B cell (primary cell): ENCODE data around the gene SIX5. TPM values are rescaled to one million over a fixed set of nuclear protein-coding genes. Genes with fewer than 3 reads are reported as not detected.
A peak's percentile ranks its signal among the peaks of the same experiment; 100 is the strongest.

Source experiments
- ATAC-seq: fragments of 200-7000 bp; cut with Tn5 transposase; one replicate; pipeline ENCODE4 v1.10.0; 2021; ENCODE audit warnings: low read depth, mild to moderate bottlenecking, moderate number of reproducible peaks, moderate library complexity
- CTCF ChIA-PET: fragments of 350-600 bp; sonication (Branson Sonifier 250); formaldehyde crosslinking; loops from one replicate; lab custom pipeline; 2021; ENCODE audit warnings: antibody characterized with exemption, inconsistent platforms; lab: Charles Lee
- POLR2A ChIA-PET: fragments of 350-600 bp; sonication (Branson Sonifier 250); formaldehyde crosslinking; loops from one replicate; lab custom pipeline; 2021; ENCODE audit warnings: antibody characterized with exemption; lab: Charles Lee
- DNase-seq: peaks from one replicate; pipeline ENCODE4 v3.0.0; 2013
- H2AFZ ChIP-seq: 2 replicates; pipeline ENCODE4 v1.6.1; 2012; ENCODE audit warnings: mild to moderate bottlenecking, low read depth, low read length; ENCODE audit not compliant: insufficient read depth, poor library complexity, severe bottlenecking
- H3K27ac ChIP-seq, 2 donors: 1 replicate in 1 of 2; 2 replicates in 1 of 2; pipeline ENCODE4 v1.5.1; 2012 to 2013; ENCODE audit warnings: low read length in 2 of 2, mild to moderate bottlenecking in 2 of 2, moderate library complexity in 1 of 2
- H3K27me3 ChIP-seq, 4 experiments: fragments of 200-600 bp in 1 of 4; sonication (generic) in 1 of 4; replicated peaks in 1 of 4; 1 replicate in 2 of 4; 2 replicates in 2 of 4; pipeline versions ENCODE4 v1.6.1 to v1.7.0; 2013 to 2016; ENCODE audit warnings: low read length in 3 of 4, mild to moderate bottlenecking in 2 of 4, mixed read lengths in 1 of 4, moderate library complexity in 1 of 4; ENCODE audit not compliant: insufficient read depth in 4 of 4, control insufficient read depth in 3 of 4; ENCODE audit errors: control extremely low read depth in 1 of 4
- H3K36me3 ChIP-seq, 2 experiments: replicated peaks in 1 of 2; 1 replicate in 1 of 2; 2 replicates in 1 of 2; pipeline versions ENCODE4 v1.6.1 to v1.7.1; 2013; ENCODE audit warnings: low read length in 1 of 2; ENCODE audit not compliant: insufficient read depth in 2 of 2, control insufficient read depth in 1 of 2; ENCODE audit errors: control extremely low read depth in 1 of 2, extremely low read depth in 1 of 2
- H3K4me1 ChIP-seq, 2 donors: fragments of 200-600 bp in 1 of 2; sonication (generic) in 1 of 2; 1 replicate in 1 of 2; 2 replicates in 1 of 2; pipeline versions ENCODE4 v1.5.1 to v1.6.1; 2013 to 2017; ENCODE audit warnings: low read length in 2 of 2; ENCODE audit not compliant: control insufficient read depth in 2 of 2, insufficient read depth in 2 of 2
- H3K4me2 ChIP-seq: replicated peaks from 2 replicates; pipeline ENCODE3; 2012; ENCODE audit warnings: mild to moderate bottlenecking, low read depth, low read length; ENCODE audit not compliant: poor library complexity, severe bottlenecking
- H3K4me3 ChIP-seq, 5 experiments: fragments of 200-600 bp in 1 of 5; sonication (generic) in 1 of 5; 1 replicate in 3 of 5; 2 replicates in 2 of 5; pipeline versions ENCODE4 v1.5.1 to v1.7.0; 2011 to 2016; ENCODE audit warnings: low read length in 4 of 5, mild to moderate bottlenecking in 4 of 5, low read depth in 2 of 5, control low read depth in 1 of 5, moderate library complexity in 1 of 5; ENCODE audit not compliant: insufficient read depth in 1 of 5; ENCODE audit errors: control extremely low read depth in 1 of 5, extremely low read depth in 1 of 5
- H3K79me2 ChIP-seq: fragments of 200-600 bp; sonication (generic); one replicate; pipeline ENCODE4 v1.6.0; 2016; ENCODE audit warnings: low read length; ENCODE audit not compliant: control insufficient read depth, insufficient read depth
- H3K9ac ChIP-seq: fragments of 200-600 bp; sonication (generic); 2 replicates; pipeline ENCODE4 v1.6.1; 2017; ENCODE audit warnings: mild to moderate bottlenecking, low read length, moderate library complexity
- H3K9me3 ChIP-seq, 3 donors: one replicate each; pipeline versions ENCODE4 v1.6.1 to v1.7.1; 2013; ENCODE audit warnings: low read length in 2 of 3; ENCODE audit not compliant: control insufficient read depth in 2 of 3, insufficient read depth in 1 of 3; ENCODE audit errors: control extremely low read depth in 1 of 3
- H4K20me1 ChIP-seq: 2 replicates; pipeline ENCODE4 v1.6.0; 2012; ENCODE audit warnings: mild to moderate bottlenecking, low read length; ENCODE audit not compliant: insufficient read depth, control insufficient read depth, poor library complexity, severe bottlenecking
- H3K27ac Mint-ChIP-seq: one replicate; pipeline ENCODE4 v1.8.0; 2021; ENCODE audit warnings: mixed read lengths
- H3K27me3 Mint-ChIP-seq: one replicate; pipeline ENCODE4 v1.8.0; 2021; ENCODE audit warnings: mixed read lengths
- H3K4me1 Mint-ChIP-seq: one replicate; pipeline ENCODE4 v1.8.0; 2021; ENCODE audit warnings: mixed read lengths
- H3K4me3 Mint-ChIP-seq: one replicate; pipeline ENCODE4 v1.8.0; 2021; ENCODE audit warnings: mixed read lengths
- H3K9me3 Mint-ChIP-seq: one replicate; pipeline ENCODE4 v1.8.0; 2022; ENCODE audit warnings: mixed read lengths; ENCODE audit not compliant: insufficient read depth
- CTCF ChIP-seq: fragments of 200-600 bp; IDR thresholded peaks from one replicate; pipeline ENCODE4 v1.8.0; 2022; ENCODE audit warnings: antibody characterized with exemption, mild to moderate bottlenecking
- EZH2 ChIP-seq: IDR thresholded peaks from 2 replicates; pipeline ENCODE4 v1.6.1; 2012; ENCODE audit warnings: borderline replicate concordance, low read depth, mild to moderate bottlenecking, moderate library complexity, low read length; ENCODE audit not compliant: insufficient read depth, poor library complexity, severe bottlenecking
- WGBS: methylation state at CpG from one replicate; pipeline ENCODE4 v1.1.5; 2013; ENCODE audit warnings: missing lambda C conversion rate; ENCODE audit not compliant: insufficient coverage; 5-methylcytosine and 5-hydroxymethylcytosine counted together
- intact Hi-C: fragments of 100-400 bp; cut with micrococcal nuclease; formaldehyde crosslinking; loops from one replicate; pipeline ENCODE4 v1.10.0; 2022
- polyA plus RNA-seq: library from polyadenylated mRNA; depleted of rRNA; stranded (reverse); fragments of >200 nt; gene quantifications from 2 replicates; pipeline ENCODE4 v1.2.3, GENCODE V29; 2012
- total RNA-seq, 2 donors: library from RNA; stranded (reverse); fragments of 120-200 nt in 1 of 2; gene quantifications; 1 replicate in 1 of 2; 2 replicates in 1 of 2; pipeline versions ENCODE4 v1.2.3 to v1.2.4, GENCODE V29; 2013 to 2022

Gene SIX5
- total and polyA plus RNA-seq, 2 donors (not counting 1 experiment from before 2014, with no cell fraction given): 1.4 to 2.1 TPM

- intact Hi-C loops: loop anchor here (1.0 to 2.0 kb wide), 11 partner anchors 9 to 246 kb away; partner anchors contain the start of genes CCDC61, FBXO46, IRF2BP1 and SYMPK
- ChIA-PET POLR2A (interaction anchor here (0.6 to 3.9 kb wide), 13 partner anchors 11 to 301 kb away, joined by 3 to 23 read pairs (median 4); partner anchors contain the start of genes DMWD, FBXO46, IRF2BP1 and SYMPK), CTCF (interaction anchor here (0.8 to 8.3 kb wide), 20 partner anchors 9 to 495 kb away, joined by 3 to 302 read pairs (median 8); partner anchors contain the start of genes CCDC61, DMWD, FBXO46 and FOXA3)
- Mint-ChIP-seq H3K4me1 (peaks cover 29% of the 10 kb centered on the region), H3K9me3 (no peaks in the 10 kb centered on the region), H3K27me3 (peaks cover 3% of the 10 kb centered on the region), H3K27ac (peak overlapping the region; percentile 86), H3K4me3 (peak overlapping the region; percentile 90)
- no peaks in the 10 kb centered on the region for H4K20me1 ChIP-seq
- no peaks in the 10 kb centered on the region for H3K79me2 ChIP-seq
- peak overlapping the region; percentile 46 to 88 (median 81) for H3K4me3 ChIP-seq
- peaks cover 0 to 3% (median 0%) of the 10 kb centered on the region in 3 donors for H3K9me3 ChIP-seq
- H2AFZ ChIP-seq: peak overlapping the region; percentile 93
- H3K4me2 ChIP-seq: peak overlapping the region; percentile 96
- peaks cover 12 to 32% of the 10 kb centered on the region in 2 donors for H3K4me1 ChIP-seq
- no peak for TF ChIP-seq EZH2
- TF ChIP-seq CTCF: no peak
- H3K36me3 ChIP-seq: no peaks in the 10 kb centered on the region
- H3K9ac ChIP-seq: peak overlapping the region; percentile 78
- under 1% methylated on average over 28 of the region's 28 CpGs for WGBS
- ATAC-seq: peak; percentile 14
- H3K27me3 ChIP-seq: peaks cover 0 to 34% (median 8%) of the 10 kb centered on the region in 4 experiments
- peak overlapping the region; percentile 27 to 53 for H3K27ac ChIP-seq
- peak; percentile 89 for DNase-seq
These were observed 754 bp upstream of the SIX5 start for GRCh38 chr19:45769821-45770191.

- peak overlapping the region; percentile 13 to 88 (median 81) for H3K4me3 ChIP-seq
- Mint-ChIP-seq H3K27ac (no peak overlapping the region), H3K9me3 (no peaks in the 10 kb centered on the region), H3K27me3 (peaks cover 9% of the 10 kb centered on the region), H3K4me3 (peak overlapping the region; percentile 90), H3K4me1 (peaks cover 29% of the 10 kb centered on the region)
- H4K20me1 ChIP-seq: no peaks in the 10 kb centered on the region
- ChIA-PET POLR2A (interaction anchor here (0.5 to 3.9 kb wide), 10 partner anchors 24 to 248 kb away, joined by 3 to 23 read pairs (median 4); partner anchors contain the start of genes DMWD, FBXO46, IRF2BP1 and SYMPK), CTCF (interaction anchor here (1.0 to 8.3 kb wide), 13 partner anchors 16 to 249 kb away, joined by 3 to 302 read pairs (median 10); partner anchors contain the start of genes CCDC61, DMWD, QPCTL and SNRPD2)
- no peaks in the 10 kb centered on the region for H3K79me2 ChIP-seq
- intact Hi-C loops: loop anchor here (2.0 kb wide), 1 partner anchor 38 kb away; the partner anchor contains the start of gene FBXO46
- no peak for TF ChIP-seq EZH2
- TF ChIP-seq CTCF: no peak
- WGBS: under 1% methylated on average over 28 of the region's 33 CpGs
- peak overlapping the region; percentile 78 for H3K9ac ChIP-seq
- peaks cover 0 to 36% (median 8%) of the 10 kb centered on the region in 4 experiments for H3K27me3 ChIP-seq
- no peaks in the 10 kb centered on the region for H3K36me3 ChIP-seq
- H3K27ac ChIP-seq: peak overlapping the region in 1 of 2 donors; percentile 11
- DNase-seq (no peak), ATAC-seq (no peak)
- H3K4me1 ChIP-seq: peaks cover 12 to 32% of the 10 kb centered on the region in 2 donors
- H3K9me3 ChIP-seq: peaks cover 0 to 3% (median 0%) of the 10 kb centered on the region in 3 donors
- H3K4me2 ChIP-seq: peak overlapping the region; percentile 96
- peak overlapping the region; percentile 93 for H2AFZ ChIP-seq
These were observed 433 bp downstream of the SIX5 start for GRCh38 chr19:45768655-45768983.
